C4-2B (cell line): ENCODE data around the gene EOLA1.
"Not testable (repeated sequence)": the region's sequence is repeated elsewhere in the genome, so short reads cannot be mapped to it uniquely, and the experiment has no call there.

ENCODE experiments used
- CTCF ChIP-seq: fragments of 450-650 bp; conservative IDR thresholded peaks from 2 replicates; pipeline ENCODE4 v1.5.1; 2017; ENCODE audit warnings: mild to moderate bottlenecking
- ZFX ChIP-seq: fragments of 450-650 bp; IDR thresholded peaks from 2 replicates; pipeline ENCODE4 v1.6.1; 2017

- not testable (repeated sequence) for TF ChIP-seq CTCF, ZFX
Observed at GRCh38 chrX:149550454-149550853, 9.6 kb downstream of the EOLA1 start.
